Chondrocyte (in vitro differentiated cells): ENCODE results near the gene SIX1. TPM values are rescaled to one million over a fixed set of nuclear protein-coding genes. Genes with fewer than 3 reads are reported as not detected.

Experiments
- DNase-seq: peaks from one replicate; pipeline ENCODE4 v3.0.0; 2021; ENCODE audit warnings: mixed read lengths, low spot score
- H3K27ac Mint-ChIP-seq: one replicate; pipeline ENCODE4 v1.8.0; 2021; ENCODE audit warnings: mild to moderate bottlenecking, moderate library complexity, mixed read lengths; ENCODE audit not compliant: unreplicated experiment
- H3K27me3 Mint-ChIP-seq: 2 replicates; pipeline ENCODE4 v1.8.0; 2021; ENCODE audit warnings: low read depth, mixed read lengths
- H3K36me3 Mint-ChIP-seq: 2 replicates; pipeline ENCODE4 v1.8.0; 2021; ENCODE audit warnings: low read depth, mixed read lengths
- H3K4me1 Mint-ChIP-seq: 2 replicates; pipeline ENCODE4 v1.8.0; 2021; ENCODE audit warnings: low read depth, mild to moderate bottlenecking, mixed read lengths
- H3K4me3 Mint-ChIP-seq: one replicate; pipeline ENCODE4 v1.8.0; 2021; ENCODE audit warnings: mild to moderate bottlenecking, moderate library complexity, mixed read lengths; ENCODE audit not compliant: unreplicated experiment
- H3K9me3 Mint-ChIP-seq: 2 replicates; pipeline ENCODE4 v1.8.0; 2021; ENCODE audit warnings: low read depth, mixed read lengths
- CTCF ChIP-seq: fragments of 200-600 bp; sonication (generic); IDR thresholded peaks from 2 replicates; pipeline ENCODE4 v1.5.0; 2021; ENCODE audit warnings: antibody characterized with exemption, mild to moderate bottlenecking, moderate library complexity
- total RNA-seq: library from RNA; stranded (reverse); gene quantifications from 3 replicates; pipeline ENCODE4 v1.2.1, GENCODE V29; 2021

The SIX1 gene
- total RNA-seq, 1 donor from 2014 or later, result 94.6 TPM

GRCh38 chr14:60640859-60641741, 8.2 kb downstream of the SIX1 start:
- Mint-ChIP-seq H3K27ac (peak overlapping the region; percentile 94), H3K27me3 (no peaks in the 10 kb centered on the region), H3K4me1 (peaks cover 90% of the 10 kb centered on the region), H3K9me3 (no peaks in the 10 kb centered on the region), H3K36me3 (peaks cover 45% of the 10 kb centered on the region), H3K4me3 (peak overlapping the region; percentile 63)
- TF ChIP-seq CTCF, result no peak
- no peak for DNase-seq

- Mint-ChIP-seq H3K27ac (peak overlapping the region; percentile 91), H3K9me3 (no peaks in the 10 kb centered on the region), H3K36me3 (peaks cover 38% of the 10 kb centered on the region), H3K27me3 (no peaks in the 10 kb centered on the region), H3K4me3 (peak overlapping the region; percentile 1), H3K4me1 (peaks cover 89% of the 10 kb centered on the region)
- TF ChIP-seq CTCF, result no peak
- DNase-seq, result no peak
Observed at GRCh38 chr14:60639674-60640073, 9.6 kb downstream of the SIX1 start.

GRCh38 chr14:60637479-60638315, 11.6 kb downstream of the SIX1 start:
- peak overlapping the region; percentile 91 for H3K27ac Mint-ChIP-seq
- peak overlapping the region; percentile 56 for H3K4me3 Mint-ChIP-seq
- TF ChIP-seq CTCF, result peak; percentile 21
- DNase-seq, result peak; percentile 92
- no peaks in the 10 kb centered on the region for H3K27me3 Mint-ChIP-seq
- peaks cover 18% of the 10 kb centered on the region for H3K36me3 Mint-ChIP-seq
- H3K9me3 Mint-ChIP-seq, result no peaks in the 10 kb centered on the region
- peaks cover 84% of the 10 kb centered on the region for H3K4me1 Mint-ChIP-seq

- Mint-ChIP-seq H3K36me3 (peaks cover 17% of the 10 kb centered on the region), H3K4me3 (no peak overlapping the region), H3K9me3 (no peaks in the 10 kb centered on the region), H3K4me1 (peaks cover 86% of the 10 kb centered on the region), H3K27me3 (no peaks in the 10 kb centered on the region), H3K27ac (peak overlapping the region; percentile 57)
- TF ChIP-seq CTCF, result no peak
- DNase-seq, result no peak
Observed at GRCh38 chr14:60636879-60637478, 12.3 kb downstream of the SIX1 start.

- peaks cover 5% of the 10 kb centered on the region for H3K36me3 Mint-ChIP-seq
- peaks cover 66% of the 10 kb centered on the region for H3K4me1 Mint-ChIP-seq
- H3K4me3 Mint-ChIP-seq, result no peak overlapping the region
- no peaks in the 10 kb centered on the region for H3K27me3 Mint-ChIP-seq
- H3K9me3 Mint-ChIP-seq, result no peaks in the 10 kb centered on the region
- no peak for TF ChIP-seq CTCF
- DNase-seq, result no peak
- H3K27ac Mint-ChIP-seq, result peak overlapping the region; percentile 45
Observed at GRCh38 chr14:60634153-60634552, 15.1 kb downstream of the SIX1 start.
